GM23338 (cell line): ENCODE data around the gene ACAD9. TPM values are rescaled to one million over a fixed set of nuclear protein-coding genes. Genes with fewer than 3 reads are reported as not detected.

ENCODE experiments used
- ATAC-seq: fragments of 200-7000 bp; cut with Tn5 transposase; 3 replicates; pipeline ENCODE4 v1.9.1; 2020
- DNase-seq: peaks from one replicate; pipeline ENCODE4 v3.0.0-alpha.2; 2015; ENCODE audit warnings: low spot score
- H2AFZ ChIP-seq: fragments of 200-600 bp; sonication (generic); 2 replicates; pipeline ENCODE4 v1.8.0; 2016; ENCODE audit warnings: antibody characterized with exemption, mild to moderate bottlenecking, moderate library complexity
- H3F3A ChIP-seq: fragments of 200-600 bp; sonication (generic); replicated peaks from 2 replicates; pipeline ENCODE4 v1.8.0; 2017; ENCODE audit warnings: antibody characterized with exemption, mixed run types, low read depth
- H3K27ac ChIP-seq: fragments of 200-600 bp; sonication (generic); 2 replicates; pipeline ENCODE4 v1.6.1; 2016; ENCODE audit warnings: low read depth
- H3K27me3 ChIP-seq: fragments of 200-600 bp; sonication (generic); 2 replicates; pipeline ENCODE4 v1.8.0; 2016; ENCODE audit warnings: mild to moderate bottlenecking, mixed run types, moderate library complexity; ENCODE audit not compliant: insufficient read depth
- H3K36me3 ChIP-seq: fragments of 200-600 bp; sonication (generic); 2 replicates; pipeline ENCODE4 v1.8.0; 2016; ENCODE audit warnings: mild to moderate bottlenecking; ENCODE audit not compliant: insufficient read depth
- H3K4me1 ChIP-seq: fragments of 200-600 bp; sonication (generic); 2 replicates; pipeline ENCODE4 v1.8.0; 2016; ENCODE audit warnings: mild to moderate bottlenecking, moderate library complexity; ENCODE audit not compliant: insufficient read depth
- H3K4me2 ChIP-seq: fragments of 200-600 bp; sonication (generic); 2 replicates; pipeline ENCODE4 v1.7.1; 2017; ENCODE audit warnings: mixed run types
- H3K4me3 ChIP-seq: fragments of 200-600 bp; sonication (generic); 2 replicates; pipeline ENCODE4 v1.6.1; 2016; ENCODE audit warnings: mixed run types
- H3K79me2 ChIP-seq: fragments of 200-600 bp; sonication (generic); replicated peaks from 2 replicates; pipeline ENCODE4 v1.8.0; 2017; ENCODE audit warnings: mild to moderate bottlenecking; ENCODE audit not compliant: insufficient read depth
- H3K9me2 ChIP-seq: fragments of 200-600 bp; sonication (generic); 2 replicates; pipeline ENCODE4 v1.8.0; 2017; ENCODE audit not compliant: insufficient read depth
- H4K20me1 ChIP-seq: fragments of 200-600 bp; sonication (generic); replicated peaks from 2 replicates; pipeline ENCODE4 v1.8.0; 2017; ENCODE audit warnings: mild to moderate bottlenecking; ENCODE audit not compliant: insufficient read depth
- H3K27ac Mint-ChIP-seq: 2 replicates; pipeline ENCODE4 v1.8.0; 2020; ENCODE audit warnings: inconsistent platforms, mild to moderate bottlenecking, moderate library complexity, mixed read lengths
- H3K27me3 Mint-ChIP-seq: 3 replicates; pipeline ENCODE4 v1.8.0; 2022; ENCODE audit warnings: low read depth, mild to moderate bottlenecking, moderate library complexity, mixed read lengths, inconsistent platforms; ENCODE audit not compliant: insufficient read depth, poor library complexity
- H3K36me3 Mint-ChIP-seq: 3 replicates; pipeline ENCODE4 v1.8.0; 2021; ENCODE audit warnings: low read depth, mild to moderate bottlenecking, inconsistent platforms, moderate library complexity, mixed read lengths
- H3K4me1 Mint-ChIP-seq: 3 replicates; pipeline ENCODE4 v1.8.0; 2020; ENCODE audit warnings: mild to moderate bottlenecking, inconsistent platforms, mixed read lengths
- H3K4me3 Mint-ChIP-seq: 3 replicates; pipeline ENCODE4 v1.8.0; 2021; ENCODE audit warnings: moderate library complexity, mild to moderate bottlenecking, inconsistent platforms, mixed read lengths
- H3K9me3 Mint-ChIP-seq: 3 replicates; pipeline ENCODE4 v1.8.0; 2020; ENCODE audit warnings: moderate library complexity, mild to moderate bottlenecking, inconsistent platforms, mixed read lengths
- JUNB ChIP-seq: IDR thresholded peaks from one replicate; pipeline ENCODE4 v1.6.1; 2016; ENCODE audit warnings: antibody characterized with exemption; ENCODE audit not compliant: unreplicated experiment
- NANOG ChIP-seq: IDR thresholded peaks from 2 replicates; pipeline ENCODE4 v1.6.1; 2016; ENCODE audit warnings: antibody characterized with exemption, borderline replicate concordance
- POLR2AphosphoS5 ChIP-seq: IDR thresholded peaks from 2 replicates; pipeline ENCODE4 v1.6.1; 2016; ENCODE audit warnings: antibody characterized with exemption, low read depth
- STAT1 ChIP-seq: IDR thresholded peaks from one replicate; pipeline ENCODE4 v1.6.1; 2016; ENCODE audit warnings: antibody characterized with exemption; ENCODE audit not compliant: unreplicated experiment
- ZNF114 ChIP-seq: fragments of 250-450 bp; sonication (Bioruptor Pico); IDR thresholded peaks from 2 replicates; pipeline ENCODE4 v1.5.0; 2020; ENCODE audit warnings: mild to moderate bottlenecking, moderate library complexity
- ZNF331 ChIP-seq: fragments of 250-450 bp; sonication (Bioruptor Pico); IDR thresholded peaks from 2 replicates; pipeline ENCODE4 v1.5.0; 2020; ENCODE audit warnings: low read depth, mild to moderate bottlenecking, moderate library complexity
- polyA plus RNA-seq: library from polyadenylated mRNA; unstranded; fragments of >200 nt; fragmentation: Nextera tagmentation; extraction: Ambion mirVana; gene quantifications from 2 replicates; pipeline ENCODE4 v1.2.1, GENCODE V29; 2016
- total RNA-seq: library from RNA; depleted of rRNA; stranded (reverse); fragments of >200 nt; shearing (Covaris generic); gene quantifications from 2 replicates; pipeline ENCODE4 v1.2.3, GENCODE V29; 2014
- TF ChIP-seq, protein P1 (sequence below): fragments of 250-450 bp; sonication (Bioruptor Pico); IDR thresholded peaks from 2 replicates; pipeline ENCODE4 v1.5.0; 2020; ENCODE audit warnings: mild to moderate bottlenecking, moderate library complexity
- TF ChIP-seq, protein P2 (sequence below), 2 experiments: fragments of 200-600 bp in 1 of 2; sonication (generic) in 1 of 2; conservative IDR thresholded peaks; 2 replicates each; pipeline versions ENCODE4 v1.5.1 to v1.6.1; 2016 to 2017; ENCODE audit warnings: antibody characterized with exemption in 2 of 2, low read depth in 2 of 2, mild to moderate bottlenecking in 2 of 2, moderate library complexity in 1 of 2
- TF ChIP-seq, protein P3 (sequence below): IDR thresholded peaks from one replicate; pipeline ENCODE4 v1.6.1; 2018; ENCODE audit warnings: antibody characterized with exemption; ENCODE audit not compliant: unreplicated experiment
- TF ChIP-seq, protein P4 (sequence below): IDR thresholded peaks from 2 replicates; pipeline ENCODE4 v1.6.1; 2016; ENCODE audit warnings: antibody characterized with exemption

Gene ACAD9
- total and polyA plus RNA-seq, 2 experiments from 2014 or later = 21.2 to 36.4 TPM

GRCh38 chr3:128835096-128835495 is 44.3 kb upstream of the ACAD9 start (continued):
- TF ChIP-seq, protein P1, sequence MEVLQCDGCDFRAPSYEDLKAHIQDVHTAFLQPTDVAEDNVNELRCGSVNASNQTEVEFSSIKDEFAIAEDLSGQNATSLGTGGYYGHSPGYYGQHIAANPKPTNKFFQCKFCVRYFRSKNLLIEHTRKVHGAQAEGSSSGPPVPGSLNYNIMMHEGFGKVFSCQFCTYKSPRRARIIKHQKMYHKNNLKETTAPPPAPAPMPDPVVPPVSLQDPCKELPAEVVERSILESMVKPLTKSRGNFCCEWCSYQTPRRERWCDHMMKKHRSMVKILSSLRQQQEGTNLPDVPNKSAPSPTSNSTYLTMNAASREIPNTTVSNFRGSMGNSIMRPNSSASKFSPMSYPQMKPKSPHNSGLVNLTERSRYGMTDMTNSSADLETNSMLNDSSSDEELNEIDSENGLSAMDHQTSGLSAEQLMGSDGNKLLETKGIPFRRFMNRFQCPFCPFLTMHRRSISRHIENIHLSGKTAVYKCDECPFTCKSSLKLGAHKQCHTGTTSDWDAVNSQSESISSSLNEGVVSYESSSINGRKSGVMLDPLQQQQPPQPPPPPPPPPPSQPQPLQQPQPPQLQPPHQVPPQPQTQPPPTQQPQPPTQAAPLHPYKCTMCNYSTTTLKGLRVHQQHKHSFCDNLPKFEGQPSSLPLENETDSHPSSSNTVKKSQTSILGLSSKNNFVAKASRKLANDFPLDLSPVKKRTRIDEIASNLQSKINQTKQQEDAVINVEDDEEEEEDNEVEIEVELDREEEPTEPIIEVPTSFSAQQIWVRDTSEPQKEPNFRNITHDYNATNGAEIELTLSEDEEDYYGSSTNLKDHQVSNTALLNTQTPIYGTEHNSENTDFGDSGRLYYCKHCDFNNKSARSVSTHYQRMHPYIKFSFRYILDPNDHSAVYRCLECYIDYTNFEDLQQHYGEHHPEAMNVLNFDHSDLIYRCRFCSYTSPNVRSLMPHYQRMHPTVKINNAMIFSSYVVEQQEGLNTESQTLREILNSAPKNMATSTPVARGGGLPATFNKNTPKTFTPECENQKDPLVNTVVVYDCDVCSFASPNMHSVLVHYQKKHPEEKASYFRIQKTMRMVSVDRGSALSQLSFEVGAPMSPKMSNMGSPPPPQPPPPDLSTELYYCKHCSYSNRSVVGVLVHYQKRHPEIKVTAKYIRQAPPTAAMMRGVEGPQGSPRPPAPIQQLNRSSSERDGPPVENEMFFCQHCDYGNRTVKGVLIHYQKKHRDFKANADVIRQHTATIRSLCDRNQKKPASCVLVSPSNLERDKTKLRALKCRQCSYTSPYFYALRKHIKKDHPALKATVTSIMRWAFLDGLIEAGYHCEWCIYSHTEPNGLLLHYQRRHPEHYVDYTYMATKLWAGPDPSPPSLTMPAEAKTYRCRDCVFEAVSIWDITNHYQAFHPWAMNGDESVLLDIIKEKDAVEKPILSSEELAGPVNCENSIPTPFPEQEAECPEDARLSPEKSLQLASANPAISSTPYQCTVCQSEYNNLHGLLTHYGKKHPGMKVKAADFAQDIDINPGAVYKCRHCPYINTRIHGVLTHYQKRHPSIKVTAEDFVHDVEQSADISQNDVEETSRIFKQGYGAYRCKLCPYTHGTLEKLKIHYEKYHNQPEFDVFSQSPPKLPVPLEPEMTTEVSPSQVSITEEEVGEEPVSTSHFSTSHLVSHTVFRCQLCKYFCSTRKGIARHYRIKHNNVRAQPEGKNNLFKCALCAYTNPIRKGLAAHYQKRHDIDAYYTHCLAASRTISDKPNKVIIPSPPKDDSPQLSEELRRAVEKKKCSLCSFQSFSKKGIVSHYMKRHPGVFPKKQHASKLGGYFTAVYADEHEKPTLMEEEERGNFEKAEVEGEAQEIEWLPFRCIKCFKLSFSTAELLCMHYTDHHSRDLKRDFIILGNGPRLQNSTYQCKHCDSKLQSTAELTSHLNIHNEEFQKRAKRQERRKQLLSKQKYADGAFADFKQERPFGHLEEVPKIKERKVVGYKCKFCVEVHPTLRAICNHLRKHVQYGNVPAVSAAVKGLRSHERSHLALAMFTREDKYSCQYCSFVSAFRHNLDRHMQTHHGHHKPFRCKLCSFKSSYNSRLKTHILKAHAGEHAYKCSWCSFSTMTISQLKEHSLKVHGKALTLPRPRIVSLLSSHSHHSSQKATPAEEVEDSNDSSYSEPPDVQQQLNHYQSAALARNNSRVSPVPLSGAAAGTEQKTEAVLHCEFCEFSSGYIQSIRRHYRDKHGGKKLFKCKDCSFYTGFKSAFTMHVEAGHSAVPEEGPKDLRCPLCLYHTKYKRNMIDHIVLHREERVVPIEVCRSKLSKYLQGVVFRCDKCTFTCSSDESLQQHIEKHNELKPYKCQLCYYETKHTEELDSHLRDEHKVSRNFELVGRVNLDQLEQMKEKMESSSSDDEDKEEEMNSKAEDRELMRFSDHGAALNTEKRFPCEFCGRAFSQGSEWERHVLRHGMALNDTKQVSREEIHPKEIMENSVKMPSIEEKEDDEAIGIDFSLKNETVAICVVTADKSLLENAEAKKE (CRISPR knock-in tag) = no peak

DNA sequence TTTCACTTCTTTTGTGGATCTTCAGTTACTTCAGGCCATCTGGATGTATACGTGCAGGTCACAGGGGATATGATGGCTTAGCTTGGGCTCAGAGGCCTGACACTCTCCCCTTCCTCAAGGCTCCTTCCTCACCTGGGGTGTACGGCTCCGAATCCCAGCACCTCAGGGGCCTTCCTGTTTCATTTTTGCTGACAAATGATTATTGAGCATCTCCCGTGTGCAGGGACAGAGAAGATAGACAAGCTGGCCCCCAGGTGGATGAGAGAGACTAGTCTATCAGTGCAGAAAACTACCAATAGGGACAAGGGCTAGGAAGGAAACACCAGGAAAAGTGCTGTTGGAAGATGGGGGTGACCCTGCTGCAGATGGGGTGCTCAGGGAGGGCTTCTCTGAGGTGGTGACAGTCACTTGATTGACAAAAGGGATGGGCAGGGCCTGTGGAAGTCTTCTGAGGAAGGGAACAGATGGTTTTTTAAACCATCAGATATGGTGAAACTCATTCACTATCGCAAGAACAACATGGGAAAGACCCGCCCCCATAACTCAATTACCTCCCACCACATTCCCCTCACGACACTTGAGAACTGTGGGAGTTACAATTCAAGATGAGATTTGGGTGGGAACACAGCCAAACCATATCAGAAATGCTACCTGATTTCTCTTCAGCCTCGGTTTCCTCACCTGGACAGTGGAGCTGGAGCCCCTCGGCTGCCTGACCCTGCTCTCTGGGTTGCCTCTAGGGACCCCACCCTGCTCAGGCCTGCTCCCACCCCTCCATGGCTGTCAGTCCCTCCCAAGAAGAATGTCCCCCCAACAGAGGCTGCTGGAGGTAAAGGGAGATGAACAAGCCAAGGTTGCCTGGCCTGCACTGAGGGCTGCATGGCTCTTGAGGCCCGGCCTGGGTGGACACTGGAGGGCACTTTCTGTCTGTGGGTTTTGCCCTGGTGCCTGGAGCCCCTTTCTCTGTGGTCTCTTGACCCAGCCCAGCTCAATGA is 37.2 kb upstream of the ACAD9 start:
- H2AFZ ChIP-seq = no peak overlapping the region
- Mint-ChIP-seq H3K9me3 (peaks cover 23% of the 10 kb centered on the region), H3K4me1 (peaks cover 16% of the 10 kb centered on the region), H3K36me3 (peaks cover 5% of the 10 kb centered on the region), H3K27me3 (peaks cover 11% of the 10 kb centered on the region), H3K27ac (no peak overlapping the region), H3K4me3 (no peak overlapping the region)
- H3K36me3 ChIP-seq = no peaks in the 10 kb centered on the region
- TF ChIP-seq, protein P2, sequence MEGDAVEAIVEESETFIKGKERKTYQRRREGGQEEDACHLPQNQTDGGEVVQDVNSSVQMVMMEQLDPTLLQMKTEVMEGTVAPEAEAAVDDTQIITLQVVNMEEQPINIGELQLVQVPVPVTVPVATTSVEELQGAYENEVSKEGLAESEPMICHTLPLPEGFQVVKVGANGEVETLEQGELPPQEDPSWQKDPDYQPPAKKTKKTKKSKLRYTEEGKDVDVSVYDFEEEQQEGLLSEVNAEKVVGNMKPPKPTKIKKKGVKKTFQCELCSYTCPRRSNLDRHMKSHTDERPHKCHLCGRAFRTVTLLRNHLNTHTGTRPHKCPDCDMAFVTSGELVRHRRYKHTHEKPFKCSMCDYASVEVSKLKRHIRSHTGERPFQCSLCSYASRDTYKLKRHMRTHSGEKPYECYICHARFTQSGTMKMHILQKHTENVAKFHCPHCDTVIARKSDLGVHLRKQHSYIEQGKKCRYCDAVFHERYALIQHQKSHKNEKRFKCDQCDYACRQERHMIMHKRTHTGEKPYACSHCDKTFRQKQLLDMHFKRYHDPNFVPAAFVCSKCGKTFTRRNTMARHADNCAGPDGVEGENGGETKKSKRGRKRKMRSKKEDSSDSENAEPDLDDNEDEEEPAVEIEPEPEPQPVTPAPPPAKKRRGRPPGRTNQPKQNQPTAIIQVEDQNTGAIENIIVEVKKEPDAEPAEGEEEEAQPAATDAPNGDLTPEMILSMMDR (conservative IDR thresholded peaks at IDR 0.05; ENCODE audit: low read depth in 2 of 2) = no peak
- TF ChIP-seq JUNB = no peak
- TF ChIP-seq, protein P3, sequence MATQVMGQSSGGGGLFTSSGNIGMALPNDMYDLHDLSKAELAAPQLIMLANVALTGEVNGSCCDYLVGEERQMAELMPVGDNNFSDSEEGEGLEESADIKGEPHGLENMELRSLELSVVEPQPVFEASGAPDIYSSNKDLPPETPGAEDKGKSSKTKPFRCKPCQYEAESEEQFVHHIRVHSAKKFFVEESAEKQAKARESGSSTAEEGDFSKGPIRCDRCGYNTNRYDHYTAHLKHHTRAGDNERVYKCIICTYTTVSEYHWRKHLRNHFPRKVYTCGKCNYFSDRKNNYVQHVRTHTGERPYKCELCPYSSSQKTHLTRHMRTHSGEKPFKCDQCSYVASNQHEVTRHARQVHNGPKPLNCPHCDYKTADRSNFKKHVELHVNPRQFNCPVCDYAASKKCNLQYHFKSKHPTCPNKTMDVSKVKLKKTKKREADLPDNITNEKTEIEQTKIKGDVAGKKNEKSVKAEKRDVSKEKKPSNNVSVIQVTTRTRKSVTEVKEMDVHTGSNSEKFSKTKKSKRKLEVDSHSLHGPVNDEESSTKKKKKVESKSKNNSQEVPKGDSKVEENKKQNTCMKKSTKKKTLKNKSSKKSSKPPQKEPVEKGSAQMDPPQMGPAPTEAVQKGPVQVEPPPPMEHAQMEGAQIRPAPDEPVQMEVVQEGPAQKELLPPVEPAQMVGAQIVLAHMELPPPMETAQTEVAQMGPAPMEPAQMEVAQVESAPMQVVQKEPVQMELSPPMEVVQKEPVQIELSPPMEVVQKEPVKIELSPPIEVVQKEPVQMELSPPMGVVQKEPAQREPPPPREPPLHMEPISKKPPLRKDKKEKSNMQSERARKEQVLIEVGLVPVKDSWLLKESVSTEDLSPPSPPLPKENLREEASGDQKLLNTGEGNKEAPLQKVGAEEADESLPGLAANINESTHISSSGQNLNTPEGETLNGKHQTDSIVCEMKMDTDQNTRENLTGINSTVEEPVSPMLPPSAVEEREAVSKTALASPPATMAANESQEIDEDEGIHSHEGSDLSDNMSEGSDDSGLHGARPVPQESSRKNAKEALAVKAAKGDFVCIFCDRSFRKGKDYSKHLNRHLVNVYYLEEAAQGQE = no peak
- no peak for TF ChIP-seq POLR2AphosphoS5
- TF ChIP-seq ZNF114 (CRISPR knock-in tag) = no peak
- no peak for TF ChIP-seq STAT1
- TF ChIP-seq NANOG = no peak
- no peak for TF ChIP-seq ZNF331
- TF ChIP-seq, protein P4, sequence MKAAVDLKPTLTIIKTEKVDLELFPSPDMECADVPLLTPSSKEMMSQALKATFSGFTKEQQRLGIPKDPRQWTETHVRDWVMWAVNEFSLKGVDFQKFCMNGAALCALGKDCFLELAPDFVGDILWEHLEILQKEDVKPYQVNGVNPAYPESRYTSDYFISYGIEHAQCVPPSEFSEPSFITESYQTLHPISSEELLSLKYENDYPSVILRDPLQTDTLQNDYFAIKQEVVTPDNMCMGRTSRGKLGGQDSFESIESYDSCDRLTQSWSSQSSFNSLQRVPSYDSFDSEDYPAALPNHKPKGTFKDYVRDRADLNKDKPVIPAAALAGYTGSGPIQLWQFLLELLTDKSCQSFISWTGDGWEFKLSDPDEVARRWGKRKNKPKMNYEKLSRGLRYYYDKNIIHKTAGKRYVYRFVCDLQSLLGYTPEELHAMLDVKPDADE = no peak
- no peaks in the 10 kb centered on the region for H3K79me2 ChIP-seq
- H3K4me2 ChIP-seq = no peak overlapping the region
- no peak for DNase-seq
- peaks cover 14% of the 10 kb centered on the region; the same call in 1 of the 2 replicates for H3K4me1 ChIP-seq
- no peaks in the 10 kb centered on the region for H4K20me1 ChIP-seq
- no peak overlapping the region for H3K4me3 ChIP-seq
- 0 out of 2 replicates have a peak, but pooled peaks cover 3% of the 10 kb centered on the region for H3F3A ChIP-seq
- no peak overlapping the region for H3K27ac ChIP-seq
- no peaks in the 10 kb centered on the region for H3K9me2 ChIP-seq
- ATAC-seq = no peak
- H3K27me3 ChIP-seq = no peaks in the 10 kb centered on the region
